Liver (tissue), 9 donors: ENCODE results near the gene SLC38A6. TPM values are rescaled to one million over a fixed set of nuclear protein-coding genes. Genes with fewer than 3 reads are reported as not detected.

ENCODE experiments used
- DNase-seq: peaks from one replicate; pipeline ENCODE4 v3.0.0-alpha.2; 2017; ENCODE audit warnings: low spot score
- H3K27ac ChIP-seq, 2 donors: one replicate each; pipeline ENCODE4 v1.7.0; 2013; ENCODE audit warnings: inconsistent platforms in 2 of 2, low read length in 2 of 2, control low read depth in 1 of 2, low read depth in 1 of 2, mild to moderate bottlenecking in 1 of 2
- H3K27me3 ChIP-seq, 4 donors: one replicate each; pipeline versions ENCODE4 v1.6.1 to v1.7.0; 2013; ENCODE audit warnings: low read length in 3 of 4, inconsistent platforms in 1 of 4, mild to moderate bottlenecking in 1 of 4, moderate library complexity in 1 of 4; ENCODE audit not compliant: control insufficient read depth in 4 of 4, insufficient read depth in 4 of 4
- H3K36me3 ChIP-seq, 4 donors: one replicate each; pipeline versions ENCODE4 v1.6.1 to v1.7.0; 2013; ENCODE audit warnings: low read length in 3 of 4, mild to moderate bottlenecking in 3 of 4, low read depth in 1 of 4, moderate library complexity in 1 of 4; ENCODE audit not compliant: control insufficient read depth in 4 of 4, insufficient read depth in 3 of 4
- H3K4me1 ChIP-seq, 4 donors: one replicate each; pipeline versions ENCODE4 v1.6.1 to v1.7.0; 2013; ENCODE audit warnings: low read length in 3 of 4, mild to moderate bottlenecking in 3 of 4, moderate library complexity in 1 of 4; ENCODE audit not compliant: control insufficient read depth in 4 of 4, insufficient read depth in 4 of 4
- H3K4me3 ChIP-seq, 3 donors: one replicate each; pipeline versions ENCODE4 v1.6.1 to v1.7.0; 2013; ENCODE audit warnings: low read length in 3 of 3, control low read depth in 1 of 3, low read depth in 1 of 3, mild to moderate bottlenecking in 1 of 3
- H3K9ac ChIP-seq, 2 donors: one replicate each; pipeline ENCODE4 v1.7.0; 2013; ENCODE audit warnings: low read length in 2 of 2, mild to moderate bottlenecking in 2 of 2, moderate library complexity in 2 of 2, control low read depth in 1 of 2, low read depth in 1 of 2
- H3K9me3 ChIP-seq, 4 donors: one replicate each; pipeline versions ENCODE4 v1.6.1 to v1.7.0; 2013; ENCODE audit warnings: low read length in 3 of 4; ENCODE audit not compliant: control insufficient read depth in 4 of 4
- FOXA1 ChIP-seq: IDR thresholded peaks from 2 replicates; pipeline ENCODE4 v1.6.1; 2016; ENCODE audit warnings: antibody characterized with exemption
- GABPA ChIP-seq, 2 donors: IDR thresholded peaks in 1 of 2; conservative IDR thresholded peaks in 1 of 2; 2 replicates each; pipeline ENCODE4 v1.6.1; 2016; ENCODE audit warnings: antibody characterized with exemption in 2 of 2, mild to moderate bottlenecking in 1 of 2, moderate library complexity in 1 of 2
- HNF4A ChIP-seq, 2 donors: conservative IDR thresholded peaks; 2 replicates each; pipeline ENCODE4 v1.6.1; 2016; ENCODE audit warnings: antibody characterized with exemption in 2 of 2, mild to moderate bottlenecking in 2 of 2
- NR2F2 ChIP-seq: IDR thresholded peaks from 2 replicates; pipeline ENCODE4 v1.6.1; 2016; ENCODE audit warnings: antibody characterized with exemption
- RXRA ChIP-seq, 2 donors: IDR thresholded peaks; 2 replicates each; pipeline ENCODE4 v1.6.1; 2017 to 2018; ENCODE audit warnings: antibody characterized with exemption in 2 of 2, mild to moderate bottlenecking in 1 of 2
- SP1 ChIP-seq: IDR thresholded peaks from 2 replicates; pipeline ENCODE4 v1.6.1; 2018; ENCODE audit warnings: antibody characterized with exemption, mild to moderate bottlenecking
- TAF1 ChIP-seq: conservative IDR thresholded peaks from 2 replicates; pipeline ENCODE4 v1.6.1; 2016; ENCODE audit warnings: antibody characterized with exemption, mild to moderate bottlenecking
- YY1 ChIP-seq: IDR thresholded peaks from 2 replicates; pipeline ENCODE4 v1.6.1; 2016; ENCODE audit warnings: antibody characterized with exemption, mild to moderate bottlenecking
- WGBS: extraction: QIAGEN DNeasy Blood & Tissue Kit; methylation state at CpG from one replicate; pipeline ENCODE4 v1.1.7; 2013; 5-methylcytosine and 5-hydroxymethylcytosine counted together
- polyA plus RNA-seq, 2 donors: library from polyadenylated mRNA; stranded (reverse) in 1 of 2; unstranded in 1 of 2; fragments of 200-250 nt in 1 of 2; fragments of >200 nt in 1 of 2; fragmentation: Nextera tagmentation in 1 of 2; extraction: Ambion mirVana in 1 of 2; gene quantifications; one replicate each; pipeline versions ENCODE4 v1.2.1 to v1.2.3, GENCODE V29; 2013 to 2015
- total RNA-seq, 2 donors: library from RNA; depleted of rRNA; stranded (reverse); fragments of >200 nt; gene quantifications; one replicate each; pipeline ENCODE4 v1.2.3, GENCODE V29; 2014
- TF ChIP-seq, protein P1 (sequence below): IDR thresholded peaks from 2 replicates; pipeline ENCODE4 v1.6.1; 2016; ENCODE audit warnings: antibody characterized with exemption
- TF ChIP-seq, protein P2 (sequence below): IDR thresholded peaks from 2 replicates; pipeline ENCODE4 v1.6.1; 2016; ENCODE audit warnings: antibody characterized with exemption
- TF ChIP-seq, protein P3 (sequence below): fragments of 150-350 bp; IDR thresholded peaks from 2 replicates; pipeline ENCODE4 v1.5.1; 2017; ENCODE audit warnings: improper control_type of control experiment, low read depth, low read length; ENCODE audit not compliant: missing input control
- TF ChIP-seq, protein P4 (sequence below): IDR thresholded peaks from 2 replicates; pipeline ENCODE4 v1.6.1; 2016; ENCODE audit warnings: antibody characterized with exemption
- donor health status: healthy.
- donor health status: healthy.
- donor health status: healthy.
- donor health status: healthy.
- donor health status: healthy.

SLC38A6 gene
- total and polyA plus RNA-seq, 4 donors: 2.6 to 10.6 (median 6.4) TPM

DNA sequence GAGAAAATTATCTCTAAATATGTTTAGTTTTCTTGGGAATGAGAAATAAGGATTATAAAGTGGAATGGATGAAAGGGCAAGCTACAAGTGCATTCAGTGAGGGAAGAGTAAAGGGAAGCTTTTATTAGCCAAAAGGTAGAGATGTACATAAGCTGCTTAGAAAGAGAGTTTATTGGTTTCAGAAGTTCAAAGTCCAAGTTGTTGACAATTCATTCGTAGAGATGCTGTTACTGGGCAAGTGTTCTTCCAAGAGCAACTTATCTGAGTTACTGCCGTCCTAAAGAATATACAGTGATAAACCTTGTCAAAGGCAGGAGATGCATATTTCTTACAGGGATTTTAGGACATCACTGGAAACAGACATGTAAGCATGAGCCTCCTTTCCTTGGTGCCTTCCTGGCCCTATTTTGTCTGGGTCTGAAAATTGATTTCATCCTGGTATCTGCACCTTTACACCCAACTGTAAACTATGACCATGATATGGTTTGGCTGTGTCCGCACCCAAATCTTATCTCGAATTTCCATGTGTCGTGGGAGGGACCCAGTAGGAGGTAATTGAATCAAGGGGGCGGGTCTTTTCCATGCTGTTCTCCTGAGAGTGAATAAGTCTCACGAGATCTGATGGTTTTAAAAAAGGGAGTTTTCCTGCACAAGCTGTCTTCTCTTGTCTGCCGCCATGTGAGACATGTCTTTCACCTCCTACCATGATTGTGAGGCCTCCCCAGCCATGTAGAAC lies 47.0 kb upstream of the SLC38A6 start:
- H3K36me3 ChIP-seq: no peaks in the 10 kb centered on the region
- no peak overlapping the region for H3K27ac ChIP-seq
- TF ChIP-seq RXRA (IDR thresholded peaks at IDR 0.05) (no peak), YY1 (no peak), FOXA1 (no peak), SP1 (no peak), GABPA (IDR thresholded peaks at IDR 0.05 in 1 of 2, conservative IDR thresholded peaks at IDR 0.05 in 1 of 2) (no peak), HNF4A (conservative IDR thresholded peaks at IDR 0.05) (no peak), TAF1 (no peak)
- TF ChIP-seq, protein P1, sequence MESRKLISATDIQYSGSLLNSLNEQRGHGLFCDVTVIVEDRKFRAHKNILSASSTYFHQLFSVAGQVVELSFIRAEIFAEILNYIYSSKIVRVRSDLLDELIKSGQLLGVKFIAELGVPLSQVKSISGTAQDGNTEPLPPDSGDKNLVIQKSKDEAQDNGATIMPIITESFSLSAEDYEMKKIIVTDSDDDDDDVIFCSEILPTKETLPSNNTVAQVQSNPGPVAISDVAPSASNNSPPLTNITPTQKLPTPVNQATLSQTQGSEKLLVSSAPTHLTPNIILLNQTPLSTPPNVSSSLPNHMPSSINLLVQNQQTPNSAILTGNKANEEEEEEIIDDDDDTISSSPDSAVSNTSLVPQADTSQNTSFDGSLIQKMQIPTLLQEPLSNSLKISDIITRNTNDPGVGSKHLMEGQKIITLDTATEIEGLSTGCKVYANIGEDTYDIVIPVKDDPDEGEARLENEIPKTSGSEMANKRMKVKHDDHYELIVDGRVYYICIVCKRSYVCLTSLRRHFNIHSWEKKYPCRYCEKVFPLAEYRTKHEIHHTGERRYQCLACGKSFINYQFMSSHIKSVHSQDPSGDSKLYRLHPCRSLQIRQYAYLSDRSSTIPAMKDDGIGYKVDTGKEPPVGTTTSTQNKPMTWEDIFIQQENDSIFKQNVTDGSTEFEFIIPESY: no peak
- TF ChIP-seq, protein P2, sequence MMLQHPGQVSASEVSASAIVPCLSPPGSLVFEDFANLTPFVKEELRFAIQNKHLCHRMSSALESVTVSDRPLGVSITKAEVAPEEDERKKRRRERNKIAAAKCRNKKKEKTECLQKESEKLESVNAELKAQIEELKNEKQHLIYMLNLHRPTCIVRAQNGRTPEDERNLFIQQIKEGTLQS: no peak
- TF ChIP-seq, protein P3, sequence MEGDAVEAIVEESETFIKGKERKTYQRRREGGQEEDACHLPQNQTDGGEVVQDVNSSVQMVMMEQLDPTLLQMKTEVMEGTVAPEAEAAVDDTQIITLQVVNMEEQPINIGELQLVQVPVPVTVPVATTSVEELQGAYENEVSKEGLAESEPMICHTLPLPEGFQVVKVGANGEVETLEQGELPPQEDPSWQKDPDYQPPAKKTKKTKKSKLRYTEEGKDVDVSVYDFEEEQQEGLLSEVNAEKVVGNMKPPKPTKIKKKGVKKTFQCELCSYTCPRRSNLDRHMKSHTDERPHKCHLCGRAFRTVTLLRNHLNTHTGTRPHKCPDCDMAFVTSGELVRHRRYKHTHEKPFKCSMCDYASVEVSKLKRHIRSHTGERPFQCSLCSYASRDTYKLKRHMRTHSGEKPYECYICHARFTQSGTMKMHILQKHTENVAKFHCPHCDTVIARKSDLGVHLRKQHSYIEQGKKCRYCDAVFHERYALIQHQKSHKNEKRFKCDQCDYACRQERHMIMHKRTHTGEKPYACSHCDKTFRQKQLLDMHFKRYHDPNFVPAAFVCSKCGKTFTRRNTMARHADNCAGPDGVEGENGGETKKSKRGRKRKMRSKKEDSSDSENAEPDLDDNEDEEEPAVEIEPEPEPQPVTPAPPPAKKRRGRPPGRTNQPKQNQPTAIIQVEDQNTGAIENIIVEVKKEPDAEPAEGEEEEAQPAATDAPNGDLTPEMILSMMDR: no peak
- no peaks in the 10 kb centered on the region for H3K4me1 ChIP-seq
- H3K9me3 ChIP-seq: no peaks in the 10 kb centered on the region
- 84% methylated on average over 8 of the region's 8 CpGs for WGBS
- no peaks in the 10 kb centered on the region for H3K27me3 ChIP-seq
- no peak overlapping the region for H3K4me3 ChIP-seq
- no peak for DNase-seq
- no peak overlapping the region for H3K9ac ChIP-seq

DNA sequence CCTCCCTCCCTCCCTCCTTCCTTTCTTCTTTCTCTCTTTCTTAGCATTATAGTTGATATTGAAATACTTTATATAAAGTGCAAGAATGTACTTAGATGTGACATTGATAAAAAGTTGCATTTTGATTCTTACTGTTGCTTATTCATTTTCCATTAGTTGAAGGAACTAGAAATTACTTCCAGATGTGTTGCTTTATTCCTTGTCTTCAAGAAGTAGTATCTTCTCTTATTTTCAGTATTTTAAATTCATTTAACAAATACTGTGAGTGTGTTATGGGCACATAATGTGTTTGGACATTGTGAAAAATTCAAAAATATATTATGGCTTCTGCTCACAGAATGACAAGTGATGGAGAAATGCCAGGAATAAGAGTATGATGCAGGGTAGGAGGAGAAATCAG lies 45.7 kb upstream of the SLC38A6 start:
- Histone ChIP-seq H3K27me3 (no peaks in the 10 kb centered on the region), H3K4me1 (no peaks in the 10 kb centered on the region), H3K9ac (no peak overlapping the region), H3K4me3 (no peak overlapping the region), H3K9me3 (no peaks in the 10 kb centered on the region), H3K27ac (no peak overlapping the region), H3K36me3 (no peaks in the 10 kb centered on the region)
- TF ChIP-seq, protein P3: no peak
- no peak for TF ChIP-seq NR2F2
- TF ChIP-seq, protein P1: no peak
- TF ChIP-seq, protein P4, sequence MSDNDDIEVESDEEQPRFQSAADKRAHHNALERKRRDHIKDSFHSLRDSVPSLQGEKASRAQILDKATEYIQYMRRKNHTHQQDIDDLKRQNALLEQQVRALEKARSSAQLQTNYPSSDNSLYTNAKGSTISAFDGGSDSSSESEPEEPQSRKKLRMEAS: no peak
- DNase-seq: no peak
